Astrocyte of the hippocampus (primary cell): ENCODE results near the gene SPDYE6.
"Not testable (repeated sequence)": the region's sequence is repeated elsewhere in the genome, so short reads cannot be mapped to it uniquely, and the experiment has no call there.

Experiments
- DNase-seq: peaks from one replicate; pipeline ENCODE4 v3.0.0; 2011; ENCODE audit warnings: low read depth, low spot score

Gene SPDYE6

DNA sequence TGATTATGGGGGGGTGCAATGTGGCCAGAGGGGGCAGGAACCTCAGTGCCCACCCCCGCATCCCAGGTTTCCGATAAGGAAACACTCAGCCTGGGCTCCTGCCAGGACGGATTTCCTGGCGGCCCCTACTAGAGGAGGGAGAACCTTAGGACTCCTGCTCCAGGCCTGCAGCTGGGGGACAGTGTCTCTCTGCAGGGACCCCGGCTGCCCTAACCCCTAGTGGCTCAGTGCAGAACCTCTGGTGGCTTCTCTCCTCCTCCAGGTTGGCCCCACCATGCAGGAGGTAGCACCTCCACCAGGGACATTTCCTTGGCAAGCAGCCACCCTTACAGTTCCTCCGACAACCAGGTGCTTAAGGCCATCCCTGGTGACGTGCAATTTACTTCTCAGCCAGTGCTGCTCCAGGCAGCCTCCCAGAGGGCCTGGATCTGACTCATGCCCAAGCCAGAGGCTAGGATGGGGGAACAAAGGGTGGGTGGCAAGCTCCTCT is 37.7 kb downstream of the SPDYE6 start:
- peak; percentile 55 for DNase-seq

DNA sequence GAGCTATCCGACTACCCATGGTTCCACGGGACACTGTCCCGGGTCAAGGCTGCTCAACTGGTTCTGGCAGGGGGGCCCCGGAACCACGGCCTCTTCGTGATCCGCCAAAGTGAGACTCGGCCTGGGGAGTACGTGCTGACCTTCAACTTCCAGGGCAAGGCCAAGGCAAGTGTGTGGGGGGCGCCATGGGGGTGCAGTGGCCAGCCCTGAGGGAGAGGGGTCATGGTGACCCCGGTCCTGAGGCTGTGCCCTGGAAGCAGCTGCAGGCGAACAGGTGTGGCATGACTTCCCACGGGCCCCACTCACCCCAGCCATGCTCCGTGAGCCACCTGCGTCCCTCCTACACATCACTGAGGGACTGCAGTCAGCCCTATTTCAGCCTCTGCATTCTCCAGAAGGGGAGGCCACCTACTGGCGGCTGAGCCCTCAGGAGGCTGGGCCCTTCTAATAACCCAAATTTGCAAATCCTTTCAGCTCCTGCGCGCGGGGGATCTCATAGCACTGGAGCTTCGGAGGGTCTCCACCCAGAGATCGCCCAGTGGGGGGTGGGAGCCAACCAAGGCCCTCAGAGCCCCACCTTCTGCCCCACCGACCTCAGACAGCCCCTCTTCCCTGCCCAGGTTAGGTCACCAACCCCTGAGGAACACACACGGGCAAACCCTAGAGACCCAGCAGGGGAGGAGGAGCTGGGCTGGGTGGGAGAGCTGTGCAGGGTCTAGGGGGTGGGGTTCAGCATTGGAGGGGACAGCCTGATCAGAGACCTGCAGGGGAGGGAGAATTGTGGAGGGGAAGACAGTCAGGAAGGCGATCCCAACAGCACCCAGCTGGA is 38.8 kb downstream of the SPDYE6 start:
- no peak for DNase-seq

GRCh38 chr7:102313997-102314780 is 42.1 kb downstream of the SPDYE6 start:
- no peak for DNase-seq

DNA sequence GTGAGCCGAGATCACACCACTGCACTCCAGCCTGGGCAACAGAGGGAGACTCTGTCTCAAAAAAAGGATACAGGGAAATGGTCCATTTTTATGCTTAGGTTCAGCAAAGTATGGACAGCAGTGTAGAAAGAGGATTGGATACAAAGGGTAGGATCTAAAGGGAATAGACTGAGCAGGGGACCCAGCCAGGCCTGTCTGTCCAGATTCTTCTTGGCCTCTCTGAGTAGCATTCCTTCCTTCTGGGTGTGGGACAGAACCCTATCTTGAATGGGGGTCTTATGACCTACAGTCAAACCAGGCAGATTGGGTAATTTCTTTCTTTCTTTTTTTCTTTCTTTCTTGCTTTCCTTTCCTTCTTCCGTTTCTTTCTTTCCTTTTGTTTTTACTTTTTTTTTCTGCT is 43.9 kb downstream of the SPDYE6 start:
- DNase-seq, result no peak

DNA sequence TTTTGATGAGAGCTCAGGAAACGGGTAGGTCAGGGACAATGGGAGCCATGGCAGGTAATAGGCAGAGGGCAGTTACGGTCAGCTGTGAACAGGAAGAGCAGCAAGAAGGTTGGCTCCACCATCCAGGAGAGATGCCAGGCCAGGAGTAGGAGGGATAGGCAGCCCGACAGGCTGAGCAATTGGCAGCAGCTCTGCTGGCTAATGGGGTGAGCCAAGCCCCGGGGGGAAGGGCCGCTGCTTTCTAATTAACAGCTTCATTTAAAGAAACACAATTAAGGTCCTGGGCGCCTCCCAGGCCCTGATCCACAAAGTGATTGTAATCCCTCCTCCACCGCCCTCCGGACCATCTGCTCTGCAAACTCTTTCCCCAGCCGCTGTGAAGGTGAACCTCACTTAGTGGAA is 45.8 kb downstream of the SPDYE6 start:
- DNase-seq, result no peak

DNA sequence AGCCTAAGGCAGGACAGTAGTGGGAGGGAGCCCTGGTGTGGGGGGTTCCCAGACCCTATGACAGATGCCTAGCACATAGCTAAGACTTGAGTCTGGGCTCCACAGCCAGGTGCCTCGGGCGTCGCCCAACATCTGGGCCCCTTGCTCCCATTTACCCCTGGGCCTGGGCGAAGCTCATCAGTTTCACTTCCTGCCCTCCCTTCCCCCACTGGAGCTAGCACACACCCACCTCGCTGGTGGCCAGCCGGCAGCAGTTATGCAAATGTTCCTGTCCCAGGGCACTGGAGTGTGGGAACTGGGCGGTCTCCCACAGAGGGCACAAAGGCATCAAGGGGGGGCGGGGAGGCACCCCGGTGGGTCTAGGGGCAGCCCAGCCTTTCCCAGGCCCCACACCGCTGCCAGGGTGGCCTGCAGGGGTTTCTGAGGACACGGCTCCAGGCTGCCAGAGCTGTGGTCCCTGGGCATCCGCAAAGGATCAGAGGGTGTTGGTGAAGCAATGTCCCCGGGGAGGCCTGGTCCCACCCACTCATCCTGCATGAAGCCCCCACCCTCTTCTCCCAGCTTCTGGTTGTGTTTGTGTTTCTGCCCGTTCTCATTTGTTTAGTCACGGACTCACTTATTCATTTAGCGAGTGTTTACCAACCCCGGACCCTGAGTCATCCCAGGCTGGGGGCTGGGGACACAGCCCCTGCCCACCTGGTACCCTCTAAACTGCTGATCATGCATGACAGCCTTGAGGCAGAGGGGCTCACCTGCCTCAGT is 49.1 kb downstream of the SPDYE6 start:
- DNase-seq, result peak; percentile 86

DNA sequence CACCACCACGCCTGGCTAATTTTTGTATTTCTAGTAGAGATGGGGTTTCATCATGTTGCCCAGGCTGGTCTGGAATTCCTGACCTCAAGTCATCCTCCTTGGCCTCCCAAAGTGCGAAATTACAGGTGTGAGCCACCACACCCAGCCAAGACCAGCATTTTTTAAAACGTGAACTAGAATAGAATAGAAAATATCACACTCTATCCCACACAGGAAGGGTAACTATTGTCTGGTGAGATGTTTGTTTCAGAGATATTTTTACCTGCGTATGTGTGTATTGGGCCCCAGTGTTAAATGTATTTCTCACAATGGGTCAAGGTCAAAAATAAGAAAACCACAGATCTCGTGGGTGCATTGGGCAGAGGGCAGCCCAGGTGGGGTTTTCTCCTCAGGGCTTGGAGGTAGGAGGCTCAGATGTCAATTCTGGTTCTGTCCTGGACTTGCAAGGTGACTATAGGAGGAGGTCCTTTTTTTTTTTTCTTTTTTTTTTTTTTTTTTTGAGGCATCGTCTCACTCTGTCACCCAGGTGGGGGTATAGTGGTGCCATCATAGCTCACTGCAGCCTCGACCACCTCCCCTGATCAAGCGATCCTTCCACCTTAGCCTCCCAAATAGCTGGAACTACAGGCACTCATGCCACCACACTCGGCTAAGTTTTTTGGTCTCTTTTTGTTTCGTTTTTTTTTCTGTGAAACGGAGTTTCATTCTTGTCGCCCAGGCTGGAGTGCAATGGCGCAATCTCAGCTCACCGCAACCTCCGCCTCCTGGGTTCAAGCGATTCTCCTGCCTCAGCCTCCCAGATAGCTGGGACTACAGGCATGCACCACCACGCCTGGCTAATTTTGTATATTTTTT is 50.6 kb downstream of the SPDYE6 start:
- no peak for DNase-seq

GRCh38 chr7:102304668-102305067 is 51.6 kb downstream of the SPDYE6 start:
- DNase-seq, result peak; percentile 29

DNA sequence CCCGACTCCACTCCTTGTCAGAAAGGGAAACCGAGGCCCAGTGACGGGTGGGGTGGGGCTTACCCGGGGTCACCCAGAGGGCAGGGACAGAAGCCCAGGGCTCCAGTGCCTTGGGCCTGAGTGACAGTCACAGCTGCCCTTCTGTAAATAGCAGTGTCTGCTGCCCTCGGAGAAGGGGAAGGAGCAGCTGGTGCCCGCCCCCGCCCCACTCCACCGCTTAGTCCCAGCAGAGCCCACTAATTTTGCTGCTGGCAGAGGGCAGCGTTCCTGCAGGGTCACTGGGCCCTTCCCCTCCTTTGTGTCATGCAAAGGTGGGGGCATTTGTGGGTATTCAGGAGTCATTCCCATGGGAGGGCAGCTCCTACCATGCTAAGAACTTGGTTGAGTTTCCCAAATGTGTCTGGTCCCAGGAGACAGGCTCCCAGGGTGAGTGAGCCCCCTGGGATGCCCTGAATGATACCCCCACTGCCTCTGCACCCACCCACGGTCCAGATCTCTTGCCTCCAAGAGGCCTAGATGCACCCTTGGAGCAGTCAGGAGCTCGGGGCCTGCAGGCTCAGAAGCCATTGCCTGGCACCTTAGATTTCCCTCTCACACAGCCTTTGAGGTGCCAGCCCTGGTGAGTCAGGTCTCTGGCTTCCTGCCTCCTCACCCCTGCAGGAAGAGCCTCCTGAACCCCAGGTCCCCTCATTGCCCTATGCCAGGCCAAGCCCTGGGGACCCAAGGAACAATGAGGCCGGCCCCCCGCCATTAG is 52.4 kb downstream of the SPDYE6 start:
- no peak for DNase-seq

DNA sequence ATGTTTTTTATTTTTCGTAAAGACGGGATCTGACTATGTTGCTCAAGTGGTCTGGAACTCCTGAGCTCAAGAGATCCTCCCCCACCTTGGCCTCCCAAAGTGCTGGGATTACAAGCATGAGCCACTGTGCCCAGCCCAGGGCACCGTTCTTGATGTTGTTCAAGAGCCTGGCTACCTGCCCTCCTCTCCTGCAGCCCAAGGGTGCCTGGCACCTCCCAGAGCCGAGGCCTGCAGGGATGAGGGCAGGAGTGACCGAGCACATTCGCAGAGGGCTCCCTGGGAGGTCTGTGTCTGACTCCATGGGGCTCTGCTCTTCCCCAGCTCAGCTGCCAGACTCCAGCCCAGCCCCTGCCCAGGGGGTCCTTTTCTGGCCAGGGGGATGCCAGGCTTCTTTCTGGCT is 54.2 kb downstream of the SPDYE6 start:
- DNase-seq, result no peak

DNA sequence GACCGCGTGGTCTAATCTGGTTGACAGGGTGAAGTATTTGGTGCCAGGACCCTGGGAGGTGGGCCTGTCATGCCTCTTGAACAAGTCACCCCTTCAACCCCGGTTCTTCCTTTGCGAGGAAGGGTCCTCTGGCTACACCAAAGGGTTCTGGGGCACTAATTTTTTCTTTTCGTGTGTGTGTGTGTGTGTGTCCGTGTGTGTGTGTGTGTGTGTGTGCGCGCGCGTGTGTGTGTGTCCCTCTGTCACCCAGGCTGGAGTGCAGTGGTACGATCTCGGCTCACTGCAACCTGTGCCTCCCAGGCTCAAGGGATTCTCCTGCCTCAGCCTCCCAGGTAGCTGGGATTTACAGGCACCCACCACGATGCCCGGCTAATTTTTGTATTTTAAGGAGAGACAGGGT is 54.9 kb downstream of the SPDYE6 start:
- DNase-seq, result not testable (repeated sequence)

DNA sequence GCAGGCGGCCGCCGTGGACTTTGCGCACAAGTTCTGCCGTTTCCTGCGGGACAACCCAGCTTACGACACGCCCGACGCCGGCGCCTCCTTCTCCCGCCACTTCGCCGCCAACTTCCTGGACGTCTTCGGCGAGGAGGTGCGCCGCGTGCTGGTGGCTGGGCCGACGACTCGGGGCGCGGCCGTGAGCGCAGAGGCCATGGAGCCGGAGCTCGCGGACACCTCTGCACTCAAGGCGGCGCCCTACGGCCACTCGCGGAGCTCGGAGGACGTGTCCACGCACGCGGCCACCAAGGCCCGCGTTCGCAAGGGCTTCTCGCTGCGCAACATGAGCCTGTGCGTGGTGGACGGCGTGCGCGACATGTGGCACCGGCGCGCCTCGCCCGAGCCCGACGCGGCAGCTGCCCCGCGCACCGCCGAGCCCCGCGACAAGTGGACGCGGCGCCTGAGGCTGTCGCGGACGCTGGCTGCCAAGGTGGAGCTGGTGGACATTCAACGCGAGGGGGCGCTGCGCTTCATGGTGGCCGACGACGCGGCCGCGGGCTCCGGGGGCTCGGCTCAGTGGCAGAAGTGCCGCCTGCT is 55.5 kb downstream of the SPDYE6 start:
- DNase-seq, result no peak

GRCh38 chr7:102297487-102298218 is 58.6 kb downstream of the SPDYE6 start:
- DNase-seq, result no peak

DNA sequence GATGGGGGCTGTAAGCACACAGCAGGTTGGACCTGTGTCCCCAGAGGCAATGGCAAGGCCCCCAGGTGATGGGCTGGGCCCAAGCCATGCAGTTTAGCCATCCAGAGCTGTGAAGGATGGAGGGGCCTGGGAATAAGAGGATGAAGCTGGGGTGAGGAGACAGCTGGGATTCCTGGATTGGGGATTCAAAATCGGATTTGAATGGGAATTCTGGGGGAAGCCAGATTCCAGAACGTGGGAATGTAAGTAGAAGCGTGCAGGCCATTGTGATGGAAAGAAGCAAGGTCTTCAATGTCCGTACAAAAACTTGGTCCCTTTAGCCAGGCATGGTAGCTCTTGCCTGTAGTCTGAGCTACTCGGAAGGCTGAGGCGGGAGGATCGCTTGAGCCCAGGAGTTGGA is 59.7 kb downstream of the SPDYE6 start:
- no peak for DNase-seq

DNA sequence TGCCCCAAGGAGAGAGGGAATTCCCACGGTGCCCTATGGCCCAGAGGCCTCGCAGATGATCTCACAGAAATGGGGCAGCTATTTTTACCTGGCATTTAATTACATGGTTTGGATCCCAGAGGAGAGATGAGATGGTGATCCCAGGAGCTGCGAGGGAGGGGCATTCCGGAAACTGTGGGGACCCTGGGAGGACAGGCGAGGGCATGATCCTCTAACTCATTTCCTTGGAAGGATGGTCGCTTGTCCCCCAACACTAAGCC is 60.1 kb downstream of the SPDYE6 start:
- no peak for DNase-seq
